Right renal cortex interstitium (tissue), 3 donors: ENCODE measurements around the gene KCNH2. TPM values are rescaled to one million over a fixed set of nuclear protein-coding genes. Genes with fewer than 3 reads are reported as not detected.

ENCODE experiments used
- DNase-seq, 3 donors: peaks; one replicate each; pipeline ENCODE4 v3.0.0-alpha.2; 2013; ENCODE audit warnings: low read depth in 3 of 3, low spot score in 2 of 3
- polyA plus RNA-seq, 3 donors: library from polyadenylated mRNA; unstranded; fragments of 120-200 nt; gene quantifications; one replicate each; pipeline ENCODE4 v1.2.1, GENCODE V29; 2013; ENCODE audit not compliant: insufficient read length in 3 of 3

Gene KCNH2
- polyA plus RNA-seq, 3 donors: 13.2 to 14.6 (median 14.1) TPM

DNA sequence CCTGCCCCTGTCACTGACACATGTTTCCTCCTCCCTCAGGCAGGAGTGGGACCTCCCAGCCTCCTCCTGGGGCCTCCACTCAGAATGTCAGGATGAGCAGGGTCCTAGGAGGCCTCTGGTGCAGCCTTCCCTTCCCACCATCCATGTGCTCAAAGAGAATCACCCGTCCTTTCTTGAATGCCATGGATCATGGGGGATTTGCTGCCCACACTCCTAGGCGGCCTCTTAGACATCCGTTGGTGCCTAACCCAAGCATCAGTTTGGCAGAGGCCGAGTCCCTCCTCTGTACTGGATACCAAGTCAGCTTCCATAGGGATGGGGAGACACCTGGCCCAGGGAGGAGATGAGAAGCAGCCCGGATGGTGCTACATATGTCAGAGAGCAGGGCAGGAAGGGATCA, 19.7 kb upstream of the KCNH2 start:
- DNase-seq: no peak

DNA sequence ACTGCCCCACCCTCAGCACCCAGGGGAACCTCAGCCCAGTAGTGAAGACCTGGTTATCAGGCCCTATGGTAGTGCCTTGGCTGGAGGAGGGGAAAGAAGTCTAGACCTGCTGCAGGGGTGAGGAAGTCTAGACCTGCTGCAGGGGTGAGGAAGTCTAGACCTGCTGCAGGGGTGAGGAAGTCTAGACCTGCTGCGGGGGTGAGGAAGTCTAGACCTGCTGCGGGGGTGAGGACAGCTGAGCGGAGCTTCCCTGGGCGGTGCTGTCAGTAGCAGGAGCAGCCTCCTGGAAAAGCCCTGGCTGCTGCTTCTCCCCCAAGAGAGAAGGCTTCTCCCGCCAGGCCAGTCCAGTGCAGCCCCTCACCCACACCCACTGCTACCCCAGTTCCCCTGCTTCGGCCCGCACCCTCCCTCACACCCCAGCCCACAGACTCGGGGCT, 19.0 kb upstream of the KCNH2 start:
- DNase-seq: no peak

DNA sequence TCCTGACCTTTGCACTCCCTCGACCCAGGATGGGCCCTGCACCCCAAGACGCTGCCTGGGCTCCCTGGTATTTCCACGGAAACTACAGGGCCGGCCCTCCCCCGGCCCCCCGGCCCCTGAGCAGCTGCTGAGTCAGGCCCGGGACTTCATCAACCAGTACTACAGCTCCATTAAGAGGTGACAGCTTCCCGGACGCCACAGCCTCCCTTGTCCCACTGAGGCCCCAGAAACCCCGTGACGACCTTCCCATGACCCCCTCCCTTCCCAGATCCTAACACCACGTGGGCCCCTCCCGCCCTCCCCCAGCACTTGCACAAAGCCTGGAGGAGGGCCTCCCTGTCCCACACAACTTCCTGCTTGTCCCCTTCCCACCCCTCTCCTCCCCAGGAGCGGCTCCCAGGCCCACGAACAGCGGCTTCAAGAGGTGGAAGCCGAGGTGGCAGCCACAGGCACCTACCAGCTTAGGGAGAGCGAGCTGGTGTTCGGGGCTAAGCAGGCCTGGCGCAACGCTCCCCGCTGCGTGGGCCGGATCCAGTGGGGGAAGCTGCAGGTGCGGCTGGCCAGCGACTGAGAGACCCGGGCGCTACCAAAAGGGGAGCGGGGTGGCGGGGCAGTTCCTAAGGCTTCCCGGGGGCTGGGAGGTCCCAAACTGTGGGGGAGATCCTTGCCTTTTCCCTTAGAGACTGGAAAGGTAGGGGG, 18.4 kb upstream of the KCNH2 start:
- DNase-seq: no peak

DNA sequence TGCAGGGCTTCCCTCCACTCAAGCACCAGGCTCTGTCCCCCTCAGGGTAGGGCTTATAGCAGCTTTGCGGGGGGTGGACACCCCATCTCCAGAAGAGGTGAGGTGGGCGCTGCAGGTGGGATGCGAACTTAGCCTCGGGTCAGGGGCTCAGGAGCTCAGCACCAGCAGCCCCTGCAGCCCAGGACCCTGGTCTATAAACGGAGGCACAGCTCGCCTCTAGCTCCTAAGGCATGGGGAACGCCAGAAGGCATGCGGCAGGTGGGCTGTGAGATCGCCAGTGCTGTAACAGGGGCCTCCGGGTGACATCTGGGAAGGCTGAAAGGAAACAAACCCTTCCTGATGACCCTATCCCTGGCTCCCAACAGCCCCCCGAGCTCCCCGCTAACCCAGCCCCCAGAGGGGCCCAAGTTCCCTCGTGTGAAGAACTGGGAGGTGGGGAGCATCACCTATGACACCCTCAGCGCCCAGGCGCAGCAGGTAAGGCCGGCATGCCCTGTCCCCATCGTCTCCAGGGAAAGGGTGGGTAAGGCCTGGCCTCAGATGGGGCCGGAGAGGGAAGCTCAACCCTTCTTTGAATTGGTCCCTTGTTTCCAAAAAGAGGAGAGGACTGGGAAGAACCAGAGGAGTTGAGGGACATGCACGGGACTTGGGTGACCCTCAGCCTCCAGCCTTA, 16.9 kb upstream of the KCNH2 start:
- no peak for DNase-seq

DNA sequence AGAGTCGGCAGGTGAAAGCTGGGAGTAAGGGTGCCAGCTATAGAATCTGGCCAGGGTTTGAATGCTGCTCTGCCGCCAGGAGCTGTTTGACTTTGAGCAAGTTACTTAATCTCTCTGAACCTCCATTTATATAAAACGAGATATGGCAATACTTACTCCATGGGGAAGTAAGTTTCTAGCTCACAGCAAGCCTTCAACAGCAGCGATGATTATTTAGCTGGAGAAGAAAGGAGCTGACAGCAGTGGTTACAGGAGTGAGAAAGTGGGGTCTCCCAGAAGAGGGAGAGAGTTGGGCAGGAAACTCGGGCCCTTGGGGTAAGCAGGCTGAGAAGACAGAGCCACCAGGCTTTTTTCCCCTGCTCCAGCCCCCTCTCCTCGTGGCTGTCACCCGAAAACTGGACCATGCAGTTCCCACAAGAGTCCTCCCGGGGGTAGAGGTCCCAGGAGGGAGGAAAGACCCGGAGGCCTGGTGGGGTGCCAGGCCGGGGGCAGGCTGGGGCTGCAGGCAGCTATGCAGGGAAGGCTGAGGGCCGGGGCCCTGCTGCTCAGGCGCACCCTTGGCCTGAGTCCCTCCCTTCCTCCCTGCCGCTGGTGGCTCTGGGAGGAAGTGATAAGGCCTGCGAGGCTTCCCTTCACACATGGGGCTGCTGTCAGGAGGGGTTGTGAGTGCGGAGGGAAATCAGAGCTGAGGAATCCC, 16.2 kb upstream of the KCNH2 start:
- no peak for DNase-seq

DNA sequence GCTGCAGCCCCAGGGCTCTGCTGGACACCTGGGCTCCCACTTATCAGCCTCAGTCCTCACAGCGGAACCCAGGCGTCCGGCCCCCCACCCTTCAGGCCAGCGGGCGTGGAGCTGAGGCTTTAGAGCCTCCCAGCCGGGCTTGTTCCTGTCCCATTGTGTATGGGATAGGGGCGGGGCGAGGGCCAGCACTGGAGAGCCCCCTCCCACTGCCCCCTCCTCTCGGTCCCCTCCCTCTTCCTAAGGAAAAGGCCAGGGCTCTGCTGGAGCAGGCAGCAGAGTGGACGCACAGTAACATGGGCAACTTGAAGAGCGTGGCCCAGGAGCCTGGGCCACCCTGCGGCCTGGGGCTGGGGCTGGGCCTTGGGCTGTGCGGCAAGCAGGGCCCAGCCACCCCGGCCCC, 15.4 kb upstream of the KCNH2 start:
- DNase-seq: no peak

DNA sequence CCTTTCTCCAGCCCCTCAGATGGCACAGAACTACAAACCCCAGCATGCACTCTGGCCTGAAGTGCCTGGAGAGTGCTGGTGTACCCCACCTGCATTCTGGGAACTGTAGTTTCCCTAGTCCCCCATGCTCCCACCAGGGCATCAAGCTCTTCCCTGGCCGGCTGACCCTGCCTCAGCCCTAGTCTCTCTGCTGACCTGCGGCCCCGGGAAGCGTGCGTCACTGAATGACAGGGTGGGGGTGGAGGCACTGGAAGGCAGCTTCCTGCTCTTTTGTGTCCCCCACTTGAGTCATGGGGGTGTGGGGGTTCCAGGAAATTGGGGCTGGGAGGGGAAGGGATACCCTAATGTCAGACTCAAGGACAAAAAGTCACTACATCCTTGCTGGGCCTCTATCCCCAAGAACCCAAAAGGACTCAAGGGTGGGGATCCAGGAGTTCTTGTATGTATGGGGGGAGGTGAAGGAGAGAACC, 14.7 kb upstream of the KCNH2 start:
- no peak for DNase-seq

DNA sequence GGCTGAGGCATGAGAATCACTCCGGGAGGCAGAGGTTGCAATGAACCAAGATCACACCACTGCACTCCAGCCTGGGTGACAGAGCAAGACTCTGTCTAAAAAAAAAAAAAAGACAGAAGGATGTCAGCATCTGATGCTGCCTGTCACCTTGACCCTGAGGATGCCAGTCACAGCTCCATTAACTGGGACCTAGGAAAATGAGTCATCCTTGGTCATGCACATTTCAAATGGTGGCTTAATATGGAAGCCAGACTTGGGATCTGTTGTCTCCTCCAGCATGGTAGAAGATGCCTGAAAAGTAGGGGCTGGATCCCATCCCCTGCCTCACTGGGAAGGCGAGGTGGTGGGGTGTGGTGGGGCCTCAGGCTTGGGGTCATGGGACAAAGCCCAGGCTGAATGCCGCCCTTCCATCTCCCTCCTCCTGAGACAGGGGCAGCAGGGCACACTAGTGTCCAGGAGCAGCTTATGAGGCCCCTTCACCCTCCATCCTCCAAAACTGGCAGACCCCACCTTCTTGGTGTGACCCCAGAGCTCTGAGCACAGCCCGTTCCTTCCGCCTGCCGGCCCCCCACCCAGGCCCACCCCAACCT, 14.0 kb upstream of the KCNH2 start:
- no peak for DNase-seq

DNA sequence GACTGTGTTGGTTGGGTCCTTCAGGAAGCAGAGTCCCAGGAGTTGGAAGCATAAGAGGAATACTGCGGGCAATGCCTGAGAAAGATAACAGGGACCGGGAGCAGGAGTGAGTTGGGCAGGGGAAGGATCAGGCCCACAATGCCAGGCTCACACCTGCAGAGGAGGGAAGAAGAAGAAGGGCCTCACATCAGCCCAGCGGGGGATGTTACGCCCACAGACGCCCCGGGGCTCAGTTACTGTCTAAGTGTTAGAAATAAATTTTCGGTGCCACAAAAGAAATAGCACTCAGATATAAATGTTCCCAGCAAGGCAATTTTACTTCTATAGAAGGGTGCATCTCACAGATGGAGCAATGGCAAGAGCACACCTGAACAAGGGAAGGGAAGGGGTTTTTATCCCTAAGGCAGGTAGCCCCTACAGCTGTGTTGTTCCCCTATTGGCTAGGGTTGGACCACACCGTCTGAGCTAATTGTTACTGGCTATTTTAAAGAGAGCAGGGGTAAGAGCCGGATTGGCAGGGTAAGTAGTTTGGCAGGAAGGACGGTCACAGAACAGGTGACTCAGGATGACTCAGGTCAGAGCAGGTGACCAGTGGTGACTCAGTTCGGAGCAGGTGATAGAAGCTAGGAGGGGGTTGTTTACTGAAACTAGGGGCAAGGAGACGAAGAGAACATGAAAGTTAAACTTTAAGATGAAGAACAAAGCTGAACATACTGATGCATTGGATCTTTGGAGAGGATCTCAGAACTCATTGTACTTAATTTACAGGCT, 12.5 kb upstream of the KCNH2 start, which contains the start of gene NOS3:
TSS of gene NOS3 (plus strand) at position 602 of the 771 bp plus-strand sequence. CDS start 2,787 bp downstream, outside the sequence.
- no peak for DNase-seq

DNA sequence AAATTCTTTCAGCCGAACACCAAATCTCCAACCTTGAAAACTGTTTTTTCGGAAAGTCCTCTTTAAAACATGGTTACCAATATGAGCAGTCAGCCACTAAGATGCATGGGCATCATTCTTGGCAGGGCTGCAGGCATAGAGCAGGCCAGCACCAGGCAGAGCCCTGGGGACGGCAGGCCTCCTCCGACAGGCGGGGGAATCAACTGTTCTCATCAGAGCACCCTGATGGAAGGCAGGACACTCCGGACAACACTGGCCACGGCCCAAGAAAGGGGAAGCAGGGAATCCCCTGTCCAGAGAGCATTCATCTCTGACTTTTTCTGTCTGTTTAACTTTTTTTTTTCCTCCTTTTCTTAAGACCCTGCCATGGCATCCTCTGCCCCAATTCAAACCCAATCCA, 11.3 kb upstream of the KCNH2 start:
- no peak for DNase-seq

DNA sequence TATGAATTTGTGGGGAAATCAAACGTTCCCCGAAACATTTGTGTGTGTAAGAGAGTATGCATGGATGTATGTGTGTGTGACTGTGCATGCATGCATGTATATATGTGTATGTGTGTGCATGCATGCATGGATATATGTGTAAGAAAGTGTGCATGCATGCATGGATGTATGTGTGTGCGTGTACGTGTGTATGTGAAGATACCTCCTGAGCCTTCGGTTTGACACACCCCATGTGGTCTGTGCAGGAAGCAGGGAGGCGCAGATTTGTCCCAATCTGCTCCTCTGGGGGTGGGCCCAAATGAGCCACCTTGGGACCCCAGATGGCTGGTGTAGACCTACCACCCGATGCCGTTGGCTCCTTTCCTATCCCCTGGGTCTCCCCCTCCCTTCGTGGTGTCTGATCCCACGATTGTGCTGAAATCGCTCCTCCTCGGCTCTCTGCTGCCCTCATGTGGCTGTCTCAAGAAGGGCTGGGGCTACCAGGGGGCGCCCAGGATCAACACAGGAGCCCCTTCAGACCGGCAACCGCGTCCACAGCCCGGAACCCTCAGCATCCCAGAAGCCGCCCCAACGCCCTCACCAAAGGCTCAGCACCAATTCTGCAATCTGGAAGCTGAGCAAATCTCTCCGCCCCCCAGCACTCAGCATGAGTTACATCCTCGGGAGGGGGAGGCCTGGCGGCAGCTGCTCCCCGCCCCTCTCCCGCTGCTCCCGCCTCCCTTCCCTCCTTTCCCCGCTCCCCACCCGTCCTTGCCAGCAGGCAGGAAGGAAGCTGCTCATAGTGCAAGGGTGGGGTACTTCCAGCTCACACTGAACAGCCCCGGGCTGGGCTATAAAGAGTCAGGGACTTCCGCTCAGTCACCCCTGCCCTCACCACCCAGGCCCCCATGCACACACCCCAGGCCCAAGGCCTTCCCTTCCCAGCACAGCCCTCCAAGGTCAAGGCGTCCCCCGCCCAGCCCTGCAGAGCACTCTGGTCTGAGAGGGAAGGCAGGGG, 10.4 kb upstream of the KCNH2 start:
- no peak for DNase-seq

DNA sequence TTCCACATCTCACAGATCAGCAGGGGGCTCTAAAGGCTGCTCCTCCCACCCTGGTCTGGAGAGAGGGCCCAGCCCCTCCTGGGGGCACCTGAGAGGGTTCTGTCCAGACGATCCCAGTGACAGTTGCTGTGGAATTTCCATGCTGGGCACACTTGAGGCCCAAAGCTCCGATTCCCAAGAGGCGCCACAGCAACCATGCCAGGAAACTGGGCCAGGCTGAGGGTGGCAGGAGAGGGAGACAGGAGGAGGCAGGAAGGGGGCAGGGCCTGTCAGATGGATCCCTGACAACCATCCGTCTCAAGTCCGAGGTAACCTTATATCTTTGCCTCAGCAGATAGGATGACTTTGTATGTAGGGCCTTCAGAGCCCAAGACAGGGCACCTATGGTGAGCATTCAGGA, 8.4 kb upstream of the KCNH2 start:
- DNase-seq: no peak

DNA sequence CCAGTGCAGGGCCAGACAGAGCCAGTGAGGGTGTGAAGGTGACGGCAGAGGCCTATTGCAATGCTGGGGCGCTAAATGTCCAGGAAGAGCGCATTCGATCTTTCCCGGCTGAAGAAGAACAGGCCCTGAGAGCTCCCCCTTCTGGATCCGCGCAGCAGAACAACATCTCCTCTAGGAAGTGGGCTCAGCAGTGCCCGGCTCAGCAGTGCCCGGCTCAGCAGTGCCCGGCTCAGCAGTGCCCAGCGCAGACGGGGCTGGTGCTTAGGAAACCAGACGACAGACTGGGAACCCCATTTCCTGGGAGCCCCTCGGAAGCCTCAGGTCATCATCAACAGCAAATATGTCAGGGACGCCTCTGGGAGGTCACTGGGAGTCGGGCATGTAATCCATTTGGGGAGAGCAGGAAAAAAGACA, 8.0 kb upstream of the KCNH2 start:
- no peak for DNase-seq

DNA sequence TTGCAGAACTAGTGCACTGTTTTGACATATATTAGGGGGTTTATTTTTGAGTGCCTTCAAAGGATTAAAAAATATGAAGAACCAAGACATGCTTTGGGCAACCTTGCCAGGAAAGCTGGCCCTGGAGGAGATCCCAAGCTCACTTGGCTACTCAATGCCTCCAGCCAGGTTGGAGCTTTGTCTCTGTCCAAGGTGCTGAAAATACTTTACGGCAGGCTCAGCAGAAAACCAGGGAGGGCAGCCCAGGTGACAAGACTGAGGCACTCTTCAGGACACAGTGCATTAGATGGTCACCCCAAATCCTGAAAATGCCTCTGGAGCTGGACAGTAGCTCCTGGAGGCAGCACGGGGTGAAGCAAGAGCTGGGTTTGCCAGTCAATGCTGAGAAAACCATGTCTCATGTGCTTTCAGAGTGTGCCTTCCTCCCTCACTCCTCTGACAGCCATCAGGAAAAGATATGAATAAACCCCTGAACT, 5.8 kb upstream of the KCNH2 start:
- DNase-seq: no peak

DNA sequence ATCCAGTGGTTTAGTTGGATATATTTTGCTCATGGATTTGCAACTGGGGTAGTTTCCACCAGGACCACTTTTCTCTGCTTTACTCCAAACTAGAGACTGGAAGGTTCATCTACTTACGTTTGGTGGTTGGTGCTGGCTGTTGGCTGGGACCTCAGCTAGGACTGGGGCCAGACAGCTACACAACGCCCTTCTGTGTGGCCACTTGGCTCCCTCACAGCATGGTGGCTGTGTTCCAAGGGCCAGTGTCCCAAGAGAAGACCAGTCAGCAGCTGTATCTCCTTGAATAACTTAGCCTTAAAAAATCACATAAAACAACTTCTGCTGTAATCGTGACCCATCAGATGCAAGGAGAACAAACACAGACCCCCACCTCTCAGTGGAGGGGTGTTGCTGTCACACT, 4.2 kb upstream of the KCNH2 start:
- no peak for DNase-seq

DNA sequence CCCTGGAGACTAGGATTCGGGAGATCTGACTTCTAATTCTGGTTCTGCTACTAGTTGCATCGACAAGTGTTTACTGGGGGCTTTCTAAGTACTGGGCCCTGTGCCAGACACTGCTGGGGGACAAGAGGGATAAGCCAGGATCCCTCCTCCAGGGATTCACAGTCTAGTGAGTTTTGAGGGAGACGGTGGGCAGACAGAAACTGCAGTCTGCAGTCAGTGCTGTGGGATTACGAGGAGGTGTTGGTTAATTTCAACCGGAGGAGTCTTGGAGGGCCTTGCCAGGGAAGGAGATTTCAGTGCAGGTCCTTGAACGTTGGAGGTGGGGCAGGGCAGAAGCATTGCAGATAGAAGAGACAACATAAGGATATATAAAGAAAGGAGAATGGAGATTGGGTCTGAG, 3.5 kb upstream of the KCNH2 start:
- no peak for DNase-seq

DNA sequence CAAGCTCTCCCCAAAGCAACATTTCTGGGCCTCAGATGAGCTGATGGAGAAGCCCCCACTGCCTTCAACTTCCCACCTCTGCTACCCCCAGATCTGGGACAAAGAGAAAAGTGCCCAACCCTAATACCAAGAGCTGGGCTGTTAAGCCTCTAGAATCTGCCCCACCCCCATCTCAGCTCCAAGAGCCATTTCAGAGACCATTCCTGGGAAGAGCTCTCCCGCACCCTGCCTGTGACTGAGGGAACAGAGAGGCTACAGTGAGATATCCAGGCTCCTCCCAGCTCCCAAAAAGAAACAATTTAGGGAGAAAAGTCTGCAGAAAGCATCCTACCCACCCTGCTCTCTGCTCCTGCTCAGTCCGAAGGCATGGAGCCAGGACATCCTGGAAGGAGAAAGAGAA, 2.5 kb upstream of the KCNH2 start:
- DNase-seq: no peak

DNA sequence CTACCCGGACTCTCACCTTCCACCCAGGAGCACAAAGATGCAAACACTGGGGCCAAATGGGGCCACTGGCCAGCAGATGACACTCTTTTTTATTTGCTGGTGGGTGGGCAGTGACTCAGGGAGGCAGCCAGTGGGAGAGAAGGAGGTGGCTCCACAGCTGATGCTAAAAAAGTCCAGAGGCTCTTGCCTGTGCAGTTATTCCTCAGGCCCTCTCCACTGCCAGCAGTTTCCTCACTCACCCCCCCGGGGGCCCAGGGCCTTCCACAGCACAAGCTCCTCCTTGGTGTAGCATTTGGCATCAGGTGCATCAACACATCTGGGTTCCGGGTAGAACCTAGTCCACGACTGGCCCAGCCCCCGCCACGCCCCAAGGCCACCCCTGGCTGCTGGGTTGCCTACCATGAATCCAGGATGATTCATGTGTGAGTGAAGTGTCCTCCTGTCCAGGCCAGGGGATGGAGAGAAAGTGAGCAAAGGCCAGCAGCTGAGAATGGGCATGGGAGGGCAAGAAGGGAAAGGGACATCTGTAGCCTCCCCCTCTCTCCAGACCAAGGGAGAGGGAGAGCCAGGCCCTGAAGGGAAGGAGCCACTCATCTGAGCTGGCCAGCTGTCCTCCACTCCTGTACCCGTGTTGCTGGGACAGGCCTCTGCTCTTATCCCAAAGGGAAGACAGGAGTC, 1.7 kb upstream of the KCNH2 start:
- DNase-seq: no peak
